Lower leg skin (tissue), 4 donors: ENCODE measurements around the gene LRRTM3. TPM values are rescaled to one million over a fixed set of nuclear protein-coding genes. Genes with fewer than 3 reads are reported as not detected.

Experiments
- DNase-seq, 2 donors: peaks; one replicate each; pipeline ENCODE4 v3.0.0-alpha.2; 2019; ENCODE audit warnings: low spot score in 2 of 2
- H3K4me3 ChIP-seq: fragments of 200-600 bp; sonication (generic); 2 replicates; pipeline ENCODE4 v1.5.1; 2017; ENCODE audit warnings: mild to moderate bottlenecking, low read depth; ENCODE audit not compliant: poor library complexity, severe bottlenecking
- CTCF ChIP-seq, 3 donors: fragments of 450-650 bp; IDR thresholded peaks; one replicate each; pipeline ENCODE4 v1.5.1; 2016; ENCODE audit warnings: antibody characterized with exemption in 3 of 3, mild to moderate bottlenecking in 3 of 3, moderate library complexity in 2 of 3
- POLR2A ChIP-seq, 2 donors: fragments of 450-650 bp; IDR thresholded peaks; one replicate each; pipeline ENCODE4 v1.6.1; 2016 to 2017; ENCODE audit warnings: antibody characterized with exemption in 2 of 2, mild to moderate bottlenecking in 1 of 2, moderate library complexity in 1 of 2
- whole genome bisulfite sequencing, 2 donors: methylation state at CpG; one replicate each; pipeline ENCODE4 v1.1.5; 2018; 5-methylcytosine and 5-hydroxymethylcytosine counted together
- intact Hi-C: fragments of 100-400 bp; cut with DNase I; formaldehyde crosslinking; loops from one replicate; pipeline ENCODE4 v1.15.0; 2023; ENCODE audit warnings: low total_unique reads
- total RNA-seq, 4 donors: library from RNA; depleted of rRNA; stranded (reverse); fragments of >200 nt; gene quantifications; one replicate each; pipeline ENCODE4 v1.1.0, GENCODE V29; 2016

LRRTM3 gene
- total RNA-seq, 4 donors from 2014 or later, result not detected

GRCh38 chr10:66934711-66935110 lies 8.9 kb downstream of the LRRTM3 start:
- no peak overlapping the region for H3K4me3 ChIP-seq
- no peak for DNase-seq
- intact Hi-C loops, result no loop called here
- no peak for TF ChIP-seq CTCF (IDR thresholded peaks at IDR 0.05)

- 30 to 41% methylated on average over 3 of the region's 3 CpGs for WGBS, 2 donors
- intact Hi-C loops, result no loop called here
- no peak overlapping the region for H3K4me3 ChIP-seq
- no peak for DNase-seq
- TF ChIP-seq CTCF (IDR thresholded peaks at IDR 0.05) (no peak), POLR2A (IDR thresholded peaks at IDR 0.05) (no peak)
Measured at GRCh38 chr10:66940965-66941364, 15.1 kb downstream of the LRRTM3 start.

GRCh38 chr10:66941491-66941890 lies 15.7 kb downstream of the LRRTM3 start:
- DNase-seq, result no peak
- intact Hi-C loops, result no loop called here
- no peak overlapping the region for H3K4me3 ChIP-seq
- TF ChIP-seq CTCF (IDR thresholded peaks at IDR 0.05) (no peak), POLR2A (IDR thresholded peaks at IDR 0.05) (no peak)
- WGBS, 2 donors, result 67 to 69% methylated on average over 5 of the region's 5 CpGs

GRCh38 chr10:66942407-66942806 lies 16.6 kb downstream of the LRRTM3 start:
- intact Hi-C loops, result no loop called here

GRCh38 chr10:66943590-66943989 lies 17.8 kb downstream of the LRRTM3 start:
- no peak overlapping the region for H3K4me3 ChIP-seq
- WGBS, 2 donors, result 71 to 89% methylated on average over 2 of the region's 2 CpGs
- intact Hi-C loops, result no loop called here
- DNase-seq, result no peak
- no peak for TF ChIP-seq CTCF (IDR thresholded peaks at IDR 0.05)
- TF ChIP-seq POLR2A (IDR thresholded peaks at IDR 0.05), result no peak

More at GRCh38 chr10:66942407-66942806, 16.6 kb downstream of the LRRTM3 start:
- TF ChIP-seq POLR2A (IDR thresholded peaks at IDR 0.05) (no peak), CTCF (IDR thresholded peaks at IDR 0.05) (no peak)
- DNase-seq, result no peak
- H3K4me3 ChIP-seq, result no peak overlapping the region
- WGBS, 2 donors, result 89 to 93% methylated on average over 1 of the region's 1 CpG

GRCh38 chr10:66951896-66952295 lies 26.1 kb downstream of the LRRTM3 start:
- no peak for DNase-seq
- TF ChIP-seq POLR2A (IDR thresholded peaks at IDR 0.05) (no peak), CTCF (IDR thresholded peaks at IDR 0.05) (no peak)
- intact Hi-C loops, result no loop called here
- 71 to 80% methylated on average over 2 of the region's 2 CpGs for WGBS, 2 donors
- H3K4me3 ChIP-seq, result no peak overlapping the region
